Measurements from ENCODE around the gene BHLHE40.

Gene BHLHE40

GRCh38 chr3:4948395-4948794 lies 30.8 kb upstream of the BHLHE40 start (continued):
- TF ChIP-seq, protein P1, sequence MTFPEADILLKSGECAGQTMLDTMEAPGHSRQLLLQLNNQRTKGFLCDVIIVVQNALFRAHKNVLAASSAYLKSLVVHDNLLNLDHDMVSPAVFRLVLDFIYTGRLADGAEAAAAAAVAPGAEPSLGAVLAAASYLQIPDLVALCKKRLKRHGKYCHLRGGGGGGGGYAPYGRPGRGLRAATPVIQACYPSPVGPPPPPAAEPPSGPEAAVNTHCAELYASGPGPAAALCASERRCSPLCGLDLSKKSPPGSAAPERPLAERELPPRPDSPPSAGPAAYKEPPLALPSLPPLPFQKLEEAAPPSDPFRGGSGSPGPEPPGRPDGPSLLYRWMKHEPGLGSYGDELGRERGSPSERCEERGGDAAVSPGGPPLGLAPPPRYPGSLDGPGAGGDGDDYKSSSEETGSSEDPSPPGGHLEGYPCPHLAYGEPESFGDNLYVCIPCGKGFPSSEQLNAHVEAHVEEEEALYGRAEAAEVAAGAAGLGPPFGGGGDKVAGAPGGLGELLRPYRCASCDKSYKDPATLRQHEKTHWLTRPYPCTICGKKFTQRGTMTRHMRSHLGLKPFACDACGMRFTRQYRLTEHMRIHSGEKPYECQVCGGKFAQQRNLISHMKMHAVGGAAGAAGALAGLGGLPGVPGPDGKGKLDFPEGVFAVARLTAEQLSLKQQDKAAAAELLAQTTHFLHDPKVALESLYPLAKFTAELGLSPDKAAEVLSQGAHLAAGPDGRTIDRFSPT (tag by site-specific recombination; IDR thresholded peaks at IDR 0.05): peak; percentile 52; the same call in 1 of the 2 replicates
- peak; percentile 68 for TF ChIP-seq GLIS1 (tag by site-specific recombination; IDR thresholded peaks at IDR 0.05)

GRCh38 chr3:4949004-4949403 lies 30.2 kb upstream of the BHLHE40 start:
- ChIA-PET POLR2A (no interaction called here), CTCF (interaction anchor here (0.6 to 1.7 kb wide), 3 partner anchors 9 to 30 kb away, joined by 3 to 8 read pairs (median 4); partner anchors contain the start of gene BHLHE40)
- no peak for TF ChIP-seq ZNF629 (tag by site-specific recombination; IDR thresholded peaks at IDR 0.05)
- TF ChIP-seq ZNF132 (tag by site-specific recombination; IDR thresholded peaks at IDR 0.05; ENCODE audit: borderline replicate concordance): no peak
- no peak for TF ChIP-seq ZNF350 (tag by site-specific recombination; IDR thresholded peaks at IDR 0.05)
- TF ChIP-seq HOXC10 (CRISPR knock-in tag; IDR thresholded peaks at IDR 0.05): no peak
- no peak for TF ChIP-seq KLF7 (tag by site-specific recombination; IDR thresholded peaks at IDR 0.05; ENCODE audit: borderline replicate concordance)
- TF ChIP-seq, protein P2, sequence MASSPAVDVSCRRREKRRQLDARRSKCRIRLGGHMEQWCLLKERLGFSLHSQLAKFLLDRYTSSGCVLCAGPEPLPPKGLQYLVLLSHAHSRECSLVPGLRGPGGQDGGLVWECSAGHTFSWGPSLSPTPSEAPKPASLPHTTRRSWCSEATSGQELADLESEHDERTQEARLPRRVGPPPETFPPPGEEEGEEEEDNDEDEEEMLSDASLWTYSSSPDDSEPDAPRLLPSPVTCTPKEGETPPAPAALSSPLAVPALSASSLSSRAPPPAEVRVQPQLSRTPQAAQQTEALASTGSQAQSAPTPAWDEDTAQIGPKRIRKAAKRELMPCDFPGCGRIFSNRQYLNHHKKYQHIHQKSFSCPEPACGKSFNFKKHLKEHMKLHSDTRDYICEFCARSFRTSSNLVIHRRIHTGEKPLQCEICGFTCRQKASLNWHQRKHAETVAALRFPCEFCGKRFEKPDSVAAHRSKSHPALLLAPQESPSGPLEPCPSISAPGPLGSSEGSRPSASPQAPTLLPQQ (tag by site-specific recombination; IDR thresholded peaks at IDR 0.05): no peak
- no peak for TF ChIP-seq ZNF155 (tag by site-specific recombination; IDR thresholded peaks at IDR 0.05)
- TF ChIP-seq ZEB2 (tag by site-specific recombination; IDR thresholded peaks at IDR 0.05): no peak
- TF ChIP-seq ZNF112 (tag by site-specific recombination; IDR thresholded peaks at IDR 0.05): no peak

DNA sequence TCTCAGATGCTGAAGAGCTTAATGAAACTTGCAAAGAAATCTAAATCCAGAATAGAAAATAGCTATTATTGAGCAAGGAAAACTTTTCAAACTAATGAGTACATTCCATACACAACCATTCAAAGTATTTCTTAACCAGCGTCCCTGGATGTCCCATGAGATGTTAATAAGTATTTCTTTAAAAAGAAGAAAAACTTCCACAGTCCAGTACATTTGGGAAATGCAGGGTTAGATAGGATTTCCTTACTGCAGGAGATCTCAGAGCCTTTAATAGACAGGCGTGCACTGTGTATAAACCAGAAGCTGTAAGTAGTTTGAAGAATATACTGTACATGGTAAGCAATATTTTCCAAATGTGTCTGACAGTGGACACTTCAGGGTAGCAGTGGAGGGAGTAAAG lies 29.6 kb upstream of the BHLHE40 start:
- Histone ChIP-seq H3K4me1 (ENCODE audit: control insufficient read depth, insufficient read depth, low read length) (no peaks in the 10 kb centered on the region), H3K9me3 (ENCODE audit: control insufficient read depth, insufficient read depth, low read depth, low read length) (no peaks in the 10 kb centered on the region), H3K4me3 (ENCODE audit: low read depth, low read length) (no peak overlapping the region), H3K36me3 (ENCODE audit: control insufficient read depth in 2 of 2, insufficient read depth in 1 of 2, low read length in 2 of 2) (no peaks in the 10 kb centered on the region), H3K27ac (ENCODE audit: extremely low read depth, low read depth, low read length) (no peak overlapping the region)
- TF ChIP-seq ZNF571 (tag by site-specific recombination; IDR thresholded peaks at IDR 0.05) (no peak), ZNF473 (tag by site-specific recombination; IDR thresholded peaks at IDR 0.05) (no peak), ZNF629 (tag by site-specific recombination; IDR thresholded peaks at IDR 0.05) (no peak), ZNF791 (tag by site-specific recombination; IDR thresholded peaks at IDR 0.05) (no peak), ZNF148 (tag by site-specific recombination; IDR thresholded peaks at IDR 0.05; ENCODE audit: borderline replicate concordance) (no peak), ZNF600 (tag by site-specific recombination; IDR thresholded peaks at IDR 0.05) (no peak), ZNF548 (tag by site-specific recombination; IDR thresholded peaks at IDR 0.05) (no peak)
- TF ChIP-seq, protein P3, sequence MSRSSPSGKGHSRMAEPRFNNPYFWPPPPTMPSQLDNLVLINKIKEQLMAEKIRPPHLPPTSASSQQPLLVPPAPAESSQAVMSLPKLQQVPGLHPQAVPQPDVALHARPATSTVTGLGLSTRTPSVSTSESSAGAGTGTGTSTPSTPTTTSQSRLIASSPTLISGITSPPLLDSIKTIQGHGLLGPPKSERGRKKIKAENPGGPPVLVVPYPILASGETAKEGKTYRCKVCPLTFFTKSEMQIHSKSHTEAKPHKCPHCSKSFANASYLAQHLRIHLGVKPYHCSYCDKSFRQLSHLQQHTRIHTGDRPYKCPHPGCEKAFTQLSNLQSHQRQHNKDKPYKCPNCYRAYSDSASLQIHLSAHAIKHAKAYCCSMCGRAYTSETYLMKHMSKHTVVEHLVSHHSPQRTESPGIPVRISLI (tag by site-specific recombination; IDR thresholded peaks at IDR 0.05): no peak
- ChIA-PET POLR2A (no interaction called here), CTCF (interaction anchor here (0.7 to 1.7 kb wide), 3 partner anchors 27 to 238 kb away, joined by 3 to 8 read pairs (median 3); partner anchors contain the start of gene BHLHE40)

More at GRCh38 chr3:4949004-4949403, 30.2 kb upstream of the BHLHE40 start:
- Histone ChIP-seq H3K4me3 (ENCODE audit: low read depth, low read length) (no peak overlapping the region), H3K4me1 (ENCODE audit: control insufficient read depth, insufficient read depth, low read length) (no peaks in the 10 kb centered on the region), H3K36me3 (ENCODE audit: control insufficient read depth in 2 of 2, insufficient read depth in 1 of 2, low read length in 2 of 2) (no peaks in the 10 kb centered on the region), H3K27ac (ENCODE audit: extremely low read depth, low read depth, low read length) (no peak overlapping the region), H3K9me3 (ENCODE audit: control insufficient read depth, insufficient read depth, low read depth, low read length) (no peaks in the 10 kb centered on the region)

Data from HEK293 (cell line).